K562 (cell line): ENCODE data around the gene POMT1. TPM values are rescaled to one million over a fixed set of nuclear protein-coding genes. Genes with fewer than 3 reads are reported as not detected.

Source experiments
- ATAC-seq: fragments of 200-7000 bp; cut with Tn5 transposase; 3 replicates; pipeline ENCODE4 v1.9.1; 2020; ENCODE audit warnings: moderate library complexity
- BruUV-seq: library from RNA; stranded (reverse); fragments of 400-500 nt; replicated peaks from 2 replicates; lab custom pipeline; 2021; lab: Mats Ljungman, UMichigan
- CTCF ChIA-PET: fragments of 300-600 bp; formaldehyde crosslinking; extraction: SDS; loops from one replicate; lab custom pipeline; 2021; ENCODE audit warnings: low intra/inter-chr PET ratio; lab: Yijun Ruan, JAX
- POLR2A ChIA-PET: fragments of 300-600, 350-650 bp; sonication (Branson Sonifier 250); formaldehyde crosslinking; extraction: SDS; loops from one replicate; lab custom pipeline; 2021; ENCODE audit warnings: antibody characterized with exemption, inconsistent platforms; lab: Yijun Ruan, JAX
- DNase-seq, 4 experiments: peaks; one replicate each; pipeline versions ENCODE4 v3.0.0 to v3.0.0-alpha.2; 2011 to 2018; ENCODE audit warnings: low spot score in 3 of 4, mixed read lengths in 3 of 4; ENCODE audit errors: extremely low read depth in 1 of 4
- FAIRE-seq: peaks from 2 replicates; lab custom pipeline; 2011; peaks lifted over from hg19 to GRCh38; lab: Jason Lieb, UNC
- H2AFZ ChIP-seq: 2 replicates; pipeline ENCODE4 v1.6.0; 2011; ENCODE audit warnings: low read depth, low read length, control low read depth, inconsistent platforms
- H3K27ac ChIP-seq: fragments of 200-600 bp; 3 replicates; pipeline ENCODE4 v1.8.0; 2011; ENCODE audit warnings: low read depth, mild to moderate bottlenecking, control low read depth, inconsistent platforms, low read length, moderate library complexity, mixed read lengths; ENCODE audit errors: extremely low read depth
- H3K27me3 ChIP-seq, 2 experiments: fragments of 300-600 bp in 1 of 2; 2 replicates in 1 of 2; 3 replicates in 1 of 2; pipeline versions ENCODE4 v1.6.0 to v1.8.0; 2011; ENCODE audit warnings: inconsistent platforms in 2 of 2, low read length in 2 of 2, mild to moderate bottlenecking in 1 of 2, mixed read lengths in 1 of 2, moderate library complexity in 1 of 2; ENCODE audit not compliant: control insufficient read depth in 2 of 2, insufficient read depth in 2 of 2
- H3K36me3 ChIP-seq: fragments of 300-600 bp; 3 replicates; pipeline ENCODE4 v1.8.0; 2011; ENCODE audit warnings: mild to moderate bottlenecking, low read length, inconsistent platforms; ENCODE audit not compliant: control insufficient read depth, insufficient read depth
- H3K4me1 ChIP-seq, 2 experiments: fragments of 200-600 bp in 1 of 2; replicated peaks in 1 of 2; 2 replicates in 1 of 2; 3 replicates in 1 of 2; pipeline versions ENCODE4 v1.5.1 to v1.8.0; 2011; ENCODE audit warnings: inconsistent platforms in 2 of 2, low read length in 2 of 2, mild to moderate bottlenecking in 1 of 2, mixed read lengths in 1 of 2, moderate library complexity in 1 of 2; ENCODE audit not compliant: control insufficient read depth in 2 of 2, insufficient read depth in 2 of 2
- H3K4me2 ChIP-seq: 2 replicates; pipeline ENCODE4 v1.6.1; 2011; ENCODE audit warnings: low read length, control low read depth, inconsistent platforms, mixed read lengths; ENCODE audit not compliant: insufficient read depth
- H3K4me3 ChIP-seq: fragments of 200-600 bp; sonication (generic), shearing (Covaris generic); 2 replicates; pipeline ENCODE4 v1.5.1; 2016; ENCODE audit warnings: control low read depth, inconsistent platforms
- H3K79me2 ChIP-seq: fragments of 200-600 bp; 3 replicates; pipeline ENCODE4 v1.8.0; 2011; ENCODE audit warnings: low read length, inconsistent platforms; ENCODE audit not compliant: control insufficient read depth, insufficient read depth
- H3K9ac ChIP-seq, 2 experiments: 2 replicates each; pipeline versions ENCODE4 v1.6.0 to v1.6.1; 2011; ENCODE audit warnings: low read depth in 2 of 2, low read length in 2 of 2, control low read depth in 1 of 2, inconsistent platforms in 1 of 2, mild to moderate bottlenecking in 1 of 2, mixed read lengths in 1 of 2; ENCODE audit not compliant: insufficient read depth in 1 of 2
- H3K9me1 ChIP-seq: one replicate; pipeline ENCODE4 v1.6.0; 2011; ENCODE audit warnings: inconsistent platforms, mild to moderate bottlenecking, low read length, moderate library complexity; ENCODE audit not compliant: control insufficient read depth, insufficient read depth
- H3K9me3 ChIP-seq: replicated peaks from 2 replicates; pipeline ENCODE4 v1.5.1; 2011; ENCODE audit warnings: low read depth, low read length, inconsistent platforms; ENCODE audit not compliant: control insufficient read depth, insufficient read depth
- H4K20me1 ChIP-seq: replicated peaks from 2 replicates; pipeline ENCODE4 v1.6.1; 2011; ENCODE audit warnings: low read length, inconsistent platforms, mixed read lengths; ENCODE audit not compliant: control insufficient read depth, insufficient read depth
- MTA2 ChIP-seq: fragments of 450-650 bp; IDR thresholded peaks from 2 replicates; pipeline ENCODE4 v1.6.1; 2016; ENCODE audit warnings: low read depth
- SIRT6 ChIP-seq: IDR thresholded peaks from one replicate; pipeline ENCODE4 v1.6.1; 2012; ENCODE audit warnings: low read depth, mild to moderate bottlenecking, control low read depth, inconsistent platforms, low read length, moderate library complexity
- ZNF239 ChIP-seq: fragments of 250-450 bp; sonication (Bioruptor Pico); IDR thresholded peaks from 2 replicates; pipeline ENCODE4 v1.4.0; 2020; ENCODE audit warnings: mild to moderate bottlenecking
- WGBS: fragments of 100-300 bp; shearing (Covaris generic); methylation state at CpG from one replicate; pipeline ENCODE4 v1.1.6; 2016; ENCODE audit warnings: low coverage, mixed read lengths; ENCODE audit not compliant: insufficient coverage; ENCODE audit errors: missing lambda C conversion rate; 5-methylcytosine and 5-hydroxymethylcytosine counted together
- in situ Hi-C: fragments of 300-500 bp; cut with MboI; formaldehyde crosslinking; loops from 4 replicates; pipeline ENCODE4 v1.15.0; 2018; ENCODE audit warnings: inconsistent platforms, mixed read lengths
- intact Hi-C: fragments of 100-400 bp; cut with micrococcal nuclease; formaldehyde crosslinking; loops from 2 replicates; pipeline ENCODE4 v1.14.2; 2022
- polyA plus RNA-seq, 8 experiments: library from polyadenylated mRNA; depleted of rRNA in 4 of 8; stranded (reverse) in 5 of 8; unstranded in 3 of 8; fragments of >200 nt; fragmentation: Nextera tagmentation in 2 of 8; fragmentation: Illumina TruSeq in 1 of 8; extraction: Ambion mirVana in 2 of 8; extraction: Trizol in 1 of 8; gene quantifications; 2 replicates each; pipeline versions ENCODE4 v1.2.1 to v1.2.3, GENCODE V29; 2011 to 2014; ENCODE audit warnings: inconsistent platforms in 1 of 8, missing spikeins in 1 of 8
- total RNA-seq, 7 experiments: library from RNA; depleted of rRNA in 6 of 7; stranded (reverse); fragments of >200 nt in 6 of 7; fragmentation: Illumina TruSeq in 2 of 7; extraction: Trizol in 2 of 7; gene quantifications; 2 replicates each; pipeline versions ENCODE4 v1.2.1 to v1.2.3, GENCODE V29; 2011 to 2021; ENCODE audit warnings: low replicate concordance in 1 of 7
- TF ChIP-seq, protein P1 (sequence below): sonication (generic); formaldehyde crosslinking; IDR thresholded peaks from 2 replicates; pipeline ENCODE4 v1.9.0; 2022; ENCODE audit warnings: mild to moderate bottlenecking, missing genetic modification reagents

Gene POMT1
- total and polyA plus RNA-seq, 9 of the 15 experiments (the other 6 are each of a cell fraction or from before 2014, with no cell fraction given): 1.8 to 23.5 (median 14.6) TPM

DNA sequence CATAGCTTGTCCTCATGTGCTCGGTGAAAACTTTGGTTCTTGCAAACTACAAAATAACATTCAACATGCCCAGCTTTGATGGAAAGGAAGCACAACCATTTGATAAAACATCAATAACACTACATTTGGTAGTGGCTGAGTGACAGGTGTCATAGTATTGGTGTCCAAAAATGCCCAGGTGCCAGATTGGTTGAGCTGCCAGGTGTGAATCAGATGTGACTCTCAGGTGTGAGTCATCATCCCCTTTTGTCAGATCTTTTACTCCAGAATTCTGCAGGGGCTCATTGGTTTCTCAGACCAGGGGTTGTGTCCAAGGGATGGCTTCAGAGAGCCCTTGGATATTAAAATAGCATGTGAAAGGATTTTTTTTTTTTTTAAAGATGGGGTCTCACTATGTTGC lies 22.5 kb upstream of the POMT1 start:
- no peak overlapping the region for H3K9ac ChIP-seq
- no peaks in the 10 kb centered on the region for H3K79me2 ChIP-seq
- H3K4me3 ChIP-seq: no peak overlapping the region
- 100% methylated on average over 1 of the region's 1 CpG for WGBS
- H3K4me2 ChIP-seq: no peak overlapping the region
- no peak for DNase-seq
- H3K4me1 ChIP-seq: peaks cover 0 to 7% of the 10 kb centered on the region in 2 experiments; a peak in 1 of 5 replicates
- FAIRE-seq: no peak
- H3K9me3 ChIP-seq: no peaks in the 10 kb centered on the region
- CTCF ChIA-PET: no interaction called here
- H3K27ac ChIP-seq: no peak overlapping the region
- no TSS peak for BruUV-seq
- no peaks in the 10 kb centered on the region for H3K9me1 ChIP-seq
- intact Hi-C loops (no loop called here), in situ Hi-C loops (no loop called here)
- ATAC-seq: no peak
- POLR2A ChIA-PET: interaction anchor here (0.8 to 1.6 kb wide), 3 partner anchors 15 to 130 kb away, joined by 3 to 5 read pairs (median 3); no protein-coding TSS in a partner anchor
- no peak for TF ChIP-seq SIRT6
- TF ChIP-seq, protein P1, sequence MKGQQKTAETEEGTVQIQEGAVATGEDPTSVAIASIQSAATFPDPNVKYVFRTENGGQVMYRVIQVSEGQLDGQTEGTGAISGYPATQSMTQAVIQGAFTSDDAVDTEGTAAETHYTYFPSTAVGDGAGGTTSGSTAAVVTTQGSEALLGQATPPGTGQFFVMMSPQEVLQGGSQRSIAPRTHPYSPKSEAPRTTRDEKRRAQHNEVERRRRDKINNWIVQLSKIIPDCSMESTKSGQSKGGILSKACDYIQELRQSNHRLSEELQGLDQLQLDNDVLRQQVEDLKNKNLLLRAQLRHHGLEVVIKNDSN (CRISPR knock-in tag): no peak
- no peak for TF ChIP-seq MTA2
- no peak for TF ChIP-seq ZNF239 (CRISPR knock-in tag)
- no peak overlapping the region for H2AFZ ChIP-seq
- peaks cover 96% of the 10 kb centered on the region for H3K36me3 ChIP-seq
- H4K20me1 ChIP-seq: no peaks in the 10 kb centered on the region
- H3K27me3 ChIP-seq: no peaks in the 10 kb centered on the region
